C4-2B (cell line): ENCODE measurements around the gene API5.

Source experiments
- ZFX ChIP-seq: fragments of 450-650 bp; IDR thresholded peaks from 2 replicates; pipeline ENCODE4 v1.6.1; 2017
- TF ChIP-seq, protein P1 (sequence below): fragments of 450-650 bp; conservative IDR thresholded peaks from 2 replicates; pipeline ENCODE4 v1.5.1; 2017; ENCODE audit warnings: mild to moderate bottlenecking

DNA sequence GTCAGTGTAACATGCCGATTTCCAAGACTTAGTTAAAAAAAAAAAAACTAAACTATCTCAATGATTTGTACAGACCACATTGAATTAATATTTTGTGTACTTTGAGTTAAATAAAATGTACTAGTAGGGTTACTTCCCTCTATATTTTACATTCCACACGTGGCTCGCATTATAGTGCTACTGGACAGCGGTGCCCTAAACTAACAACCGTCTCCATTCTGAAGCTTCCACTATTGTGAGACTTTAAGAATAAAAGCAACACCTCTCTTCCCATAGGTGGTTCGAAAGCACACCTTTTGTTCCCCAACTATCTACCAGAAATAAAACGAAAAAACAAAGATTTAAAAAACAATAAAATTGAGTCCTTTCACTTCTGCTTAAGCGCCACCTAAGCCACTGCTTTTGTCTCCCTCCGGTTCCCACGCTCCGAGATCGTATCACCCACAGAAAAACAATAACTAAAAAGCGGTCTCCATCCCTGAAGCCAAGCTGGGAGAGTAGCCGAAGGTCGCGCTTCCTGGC lies 46.5 kb downstream of the API5 start:
- TF ChIP-seq, protein P1, sequence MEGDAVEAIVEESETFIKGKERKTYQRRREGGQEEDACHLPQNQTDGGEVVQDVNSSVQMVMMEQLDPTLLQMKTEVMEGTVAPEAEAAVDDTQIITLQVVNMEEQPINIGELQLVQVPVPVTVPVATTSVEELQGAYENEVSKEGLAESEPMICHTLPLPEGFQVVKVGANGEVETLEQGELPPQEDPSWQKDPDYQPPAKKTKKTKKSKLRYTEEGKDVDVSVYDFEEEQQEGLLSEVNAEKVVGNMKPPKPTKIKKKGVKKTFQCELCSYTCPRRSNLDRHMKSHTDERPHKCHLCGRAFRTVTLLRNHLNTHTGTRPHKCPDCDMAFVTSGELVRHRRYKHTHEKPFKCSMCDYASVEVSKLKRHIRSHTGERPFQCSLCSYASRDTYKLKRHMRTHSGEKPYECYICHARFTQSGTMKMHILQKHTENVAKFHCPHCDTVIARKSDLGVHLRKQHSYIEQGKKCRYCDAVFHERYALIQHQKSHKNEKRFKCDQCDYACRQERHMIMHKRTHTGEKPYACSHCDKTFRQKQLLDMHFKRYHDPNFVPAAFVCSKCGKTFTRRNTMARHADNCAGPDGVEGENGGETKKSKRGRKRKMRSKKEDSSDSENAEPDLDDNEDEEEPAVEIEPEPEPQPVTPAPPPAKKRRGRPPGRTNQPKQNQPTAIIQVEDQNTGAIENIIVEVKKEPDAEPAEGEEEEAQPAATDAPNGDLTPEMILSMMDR, result no peak
- TF ChIP-seq ZFX, result no peak
